ENCODE data around the gene LHCGR. TPM values are rescaled to one million over a fixed set of nuclear protein-coding genes. Genes with fewer than 3 reads are reported as not detected.

LHCGR gene
- not detected for polyA plus RNA-seq (2012; ENCODE audit: insufficient read depth, insufficient read length)

- H3K4me3 ChIP-seq (ENCODE audit: low read length), result no peak within 1 kb of the TSS
Measured at GRCh38 chr2:48755473-48755872, at the start of gene LHCGR. LHCGR (minus strand) TSS chr2:48755724; CDS start chr2:48755671, 53 bp downstream.

GRCh38 chr2:48799601-48800000 lies 44.1 kb upstream of the LHCGR start:
- DNase-seq (ENCODE audit: low read depth, low spot score), result no peak
- no peak overlapping the region for H3K4me3 ChIP-seq (ENCODE audit: low read length)

More at GRCh38 chr2:48755473-48755872, at the start of gene LHCGR:
- DNase-seq (ENCODE audit: low read depth, low spot score), result no peak

GRCh38 chr2:48795065-48795464 lies 39.5 kb upstream of the LHCGR start:
- H3K4me3 ChIP-seq (ENCODE audit: low read length), result no peak overlapping the region
- no peak for DNase-seq (ENCODE audit: low read depth, low spot score)

GRCh38 chr2:48793671-48794070 lies 38.1 kb upstream of the LHCGR start:
- DNase-seq (ENCODE audit: low read depth, low spot score), result no peak
- no peak overlapping the region for H3K4me3 ChIP-seq (ENCODE audit: low read length)

GRCh38 chr2:48792030-48792429 lies 36.5 kb upstream of the LHCGR start:
- no peak overlapping the region for H3K4me3 ChIP-seq (ENCODE audit: low read length)
- no peak for DNase-seq (ENCODE audit: low read depth, low spot score)

GRCh38 chr2:48790407-48791170 lies 35.1 kb upstream of the LHCGR start:
- H3K4me3 ChIP-seq (ENCODE audit: low read length), result no peak overlapping the region
- no peak for DNase-seq (ENCODE audit: low read depth, low spot score)

GRCh38 chr2:48787580-48787979 lies 32.1 kb upstream of the LHCGR start:
- DNase-seq (ENCODE audit: low read depth, low spot score), result no peak
- no peak overlapping the region for H3K4me3 ChIP-seq (ENCODE audit: low read length)

- H3K4me3 ChIP-seq (ENCODE audit: low read length), result no peak overlapping the region
- DNase-seq (ENCODE audit: low read depth, low spot score), result no peak
Measured at GRCh38 chr2:48781366-48781765, 25.8 kb upstream of the LHCGR start.

- no peak overlapping the region for H3K4me3 ChIP-seq (ENCODE audit: low read length)
- DNase-seq (ENCODE audit: low read depth, low spot score), result no peak
Measured at GRCh38 chr2:48779019-48779716, 23.6 kb upstream of the LHCGR start.

- no peak for DNase-seq (ENCODE audit: low read depth, low spot score)
- no peak overlapping the region for H3K4me3 ChIP-seq (ENCODE audit: low read length)
Measured at GRCh38 chr2:48774251-48774650, 18.7 kb upstream of the LHCGR start.

- H3K4me3 ChIP-seq (ENCODE audit: low read length), result no peak overlapping the region
- DNase-seq (ENCODE audit: low read depth, low spot score), result no peak
Measured at GRCh38 chr2:48771241-48772014, 15.9 kb upstream of the LHCGR start.

- no peak overlapping the region for H3K4me3 ChIP-seq (ENCODE audit: low read length)
- no peak for DNase-seq (ENCODE audit: low read depth, low spot score)
Measured at GRCh38 chr2:48770181-48770580, 14.7 kb upstream of the LHCGR start.

- no peak for DNase-seq (ENCODE audit: low read depth, low spot score)
- no peak overlapping the region for H3K4me3 ChIP-seq (ENCODE audit: low read length)
Measured at GRCh38 chr2:48768669-48769068, 13.1 kb upstream of the LHCGR start.

- no peak overlapping the region for H3K4me3 ChIP-seq (ENCODE audit: low read length)
- peak; percentile 3 for DNase-seq (ENCODE audit: low read depth, low spot score)
Measured at GRCh38 chr2:48767330-48767729, 11.8 kb upstream of the LHCGR start.

- H3K4me3 ChIP-seq (ENCODE audit: low read length), result no peak overlapping the region
- no peak for DNase-seq (ENCODE audit: low read depth, low spot score)
Measured at GRCh38 chr2:48760826-48761225, 5.3 kb upstream of the LHCGR start.

GRCh38 chr2:48759682-48760081 lies 4.2 kb upstream of the LHCGR start:
- no peak overlapping the region for H3K4me3 ChIP-seq (ENCODE audit: low read length)
- no peak for DNase-seq (ENCODE audit: low read depth, low spot score)

- no peak for DNase-seq (ENCODE audit: low read depth, low spot score)
- no peak overlapping the region for H3K4me3 ChIP-seq (ENCODE audit: low read length)
Measured at GRCh38 chr2:48756289-48756688, 765 bp upstream of the LHCGR start.

GRCh38 chr2:48754874-48755273 lies 650 bp downstream of the LHCGR start:
- DNase-seq (ENCODE audit: low read depth, low spot score), result no peak
- no peak overlapping the region for H3K4me3 ChIP-seq (ENCODE audit: low read length)

- H3K4me3 ChIP-seq (ENCODE audit: low read length), result no peak overlapping the region
- no peak for DNase-seq (ENCODE audit: low read depth, low spot score)
Measured at GRCh38 chr2:48753228-48753627, 2.3 kb downstream of the LHCGR start.
